Muscle layer of duodenum (tissue), 2 donors: ENCODE results near the gene CAMTA2.

Experiments
- H3K27ac ChIP-seq: one replicate; pipeline ENCODE4 v1.7.0; 2013; ENCODE audit warnings: mild to moderate bottlenecking, low read length
- H3K27me3 ChIP-seq: one replicate; pipeline ENCODE4 v1.7.0; 2013; ENCODE audit warnings: low read depth, mild to moderate bottlenecking, control low read depth, low read length
- H3K36me3 ChIP-seq, 2 donors: one replicate each; pipeline ENCODE4 v1.7.0; 2013; ENCODE audit warnings: low read length in 2 of 2, control low read depth in 1 of 2, mild to moderate bottlenecking in 1 of 2; ENCODE audit not compliant: insufficient read depth in 2 of 2, control insufficient read depth in 1 of 2
- H3K4me1 ChIP-seq, 2 donors: one replicate each; pipeline ENCODE4 v1.7.0; 2013; ENCODE audit warnings: low read length in 2 of 2, mild to moderate bottlenecking in 2 of 2, control low read depth in 1 of 2, moderate library complexity in 1 of 2; ENCODE audit not compliant: insufficient read depth in 2 of 2, control insufficient read depth in 1 of 2
- H3K4me3 ChIP-seq, 2 donors: one replicate each; pipeline ENCODE4 v1.7.0; 2013; ENCODE audit warnings: low read length in 2 of 2, low read depth in 1 of 2, mild to moderate bottlenecking in 1 of 2
- H3K9me3 ChIP-seq, 2 donors: one replicate each; pipeline ENCODE4 v1.7.0; 2013; ENCODE audit warnings: low read length in 2 of 2, control low read depth in 1 of 2, mild to moderate bottlenecking in 1 of 2; ENCODE audit not compliant: control insufficient read depth in 1 of 2
- donor health status: healthy.

The CAMTA2 gene

DNA sequence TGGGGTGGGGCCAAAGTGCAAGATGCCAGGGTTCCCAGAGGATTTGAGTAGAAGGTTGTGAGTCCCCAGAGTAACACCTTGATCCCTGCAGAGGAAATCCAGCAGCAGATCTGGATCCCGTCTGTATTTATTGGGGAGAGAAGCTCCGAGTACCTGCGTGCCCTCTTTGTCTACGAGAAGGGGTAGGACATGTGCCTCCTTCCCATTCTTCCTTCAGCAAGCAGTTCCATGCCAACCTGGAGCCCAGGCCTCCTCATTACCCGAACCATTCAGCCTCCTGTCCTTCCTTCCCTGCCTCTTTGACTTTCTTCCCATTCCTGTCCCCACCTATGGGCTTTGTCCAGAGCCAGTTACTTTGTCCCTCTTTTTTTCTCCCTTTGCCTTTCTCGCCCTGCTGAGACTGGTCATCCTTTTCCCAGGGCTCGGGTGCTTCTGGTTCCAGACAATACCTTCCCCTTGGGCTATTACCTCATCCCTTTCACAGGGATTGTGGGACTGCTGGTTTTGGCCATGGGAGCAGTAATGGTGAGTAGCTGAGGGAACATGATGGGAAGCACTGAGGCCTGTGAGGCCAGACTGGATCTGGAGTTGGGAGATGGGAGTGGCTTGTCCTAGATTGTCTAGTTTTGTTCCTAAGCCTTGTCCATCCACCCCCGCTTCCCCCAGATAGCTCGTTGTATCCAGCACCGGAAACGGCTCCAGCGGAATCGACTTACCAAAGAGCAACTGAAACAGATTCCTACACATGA, 44.5 kb downstream of the CAMTA2 start:
- H3K9me3 ChIP-seq = no peaks in the 10 kb centered on the region
- H3K4me3 ChIP-seq = no peak overlapping the region
- H3K4me1 ChIP-seq = peaks cover 37 to 79% of the 10 kb centered on the region in 2 donors
- H3K36me3 ChIP-seq = peaks cover 42 to 46% of the 10 kb centered on the region in 2 donors
- no peaks in the 10 kb centered on the region for H3K27me3 ChIP-seq
- H3K27ac ChIP-seq = no peak overlapping the region

DNA sequence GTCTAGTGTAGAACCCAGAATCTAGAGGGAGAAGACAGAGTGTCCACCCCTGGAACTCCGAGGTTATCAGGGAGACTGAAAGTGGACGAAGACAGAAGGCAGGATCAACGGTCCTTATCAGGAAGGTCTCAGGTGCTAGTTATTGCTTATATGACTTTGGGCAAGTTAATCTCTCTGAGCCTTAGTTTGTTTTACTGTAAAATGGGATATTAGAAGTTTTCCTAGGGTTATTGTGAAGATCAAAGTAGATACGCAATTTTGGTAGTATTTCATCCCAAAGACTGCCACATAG, 46.2 kb downstream of the CAMTA2 start:
- no peaks in the 10 kb centered on the region for H3K27me3 ChIP-seq
- H3K4me3 ChIP-seq = peak overlapping the region; percentile 70 to 97
- H3K4me1 ChIP-seq = peaks cover 35 to 77% of the 10 kb centered on the region in 2 donors
- peak overlapping the region; percentile 98 for H3K27ac ChIP-seq
- H3K9me3 ChIP-seq = no peaks in the 10 kb centered on the region
- H3K36me3 ChIP-seq = peaks cover 55 to 56% of the 10 kb centered on the region in 2 donors

DNA sequence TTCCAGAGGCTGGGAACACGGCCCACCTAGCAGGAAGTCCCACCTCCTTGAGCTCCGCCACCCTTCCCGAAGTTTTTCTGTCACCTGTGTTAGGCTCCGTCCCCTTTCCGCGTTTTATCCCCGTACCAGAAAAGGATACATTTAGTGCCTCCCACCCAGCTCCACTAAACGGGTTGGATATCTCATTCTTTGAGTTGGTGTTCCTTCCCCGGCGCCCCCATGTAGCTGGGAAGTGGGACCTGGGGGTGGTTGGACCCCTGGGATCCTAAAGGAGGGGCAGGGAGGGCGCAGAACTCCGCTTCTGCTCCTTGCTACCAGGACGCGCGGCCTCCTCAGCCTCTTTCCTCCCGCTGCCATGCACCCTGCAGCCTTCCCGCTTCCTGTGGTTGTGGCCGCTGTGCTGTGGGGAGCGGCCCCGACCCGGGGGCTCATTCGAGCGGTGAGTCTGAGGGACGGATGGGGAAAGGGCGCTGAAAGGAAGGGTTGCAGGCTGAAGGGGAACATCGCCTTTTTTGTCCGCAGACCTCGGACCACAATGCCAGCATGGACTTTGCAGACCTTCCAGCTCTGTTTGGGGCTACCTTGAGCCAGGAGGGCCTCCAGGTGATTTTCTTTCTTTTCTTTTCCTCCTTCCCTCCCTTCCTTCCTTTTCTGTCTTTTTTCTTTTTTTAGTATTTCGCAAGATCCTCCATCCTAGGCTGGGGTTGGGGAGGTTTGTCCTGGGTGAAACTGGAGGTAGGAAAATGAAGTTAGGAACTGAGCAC, 46.7 kb downstream of the CAMTA2 start:
- Histone ChIP-seq H3K9me3 (no peaks in the 10 kb centered on the region), H3K36me3 (peaks cover 52 to 58% of the 10 kb centered on the region in 2 donors), H3K27ac (peak overlapping the region; percentile 98), H3K4me1 (peaks cover 32 to 72% of the 10 kb centered on the region in 2 donors), H3K4me3 (peak overlapping the region; percentile 70 to 97), H3K27me3 (no peaks in the 10 kb centered on the region)

GRCh38 chr17:4939796-4940554, 47.5 kb downstream of the CAMTA2 start, which contains the start of the genes RNF167 and SLC25A11:
TSS of gene RNF167 (plus strand) at chr17:4940268. CDS start at chr17:4940910, 642 bp downstream.
TSS of gene SLC25A11 (minus strand) at chr17:4940046. CDS start at chr17:4939910, 136 bp downstream.
- peak within 1 kb of the TSS; percentile 70 to 97 for H3K4me3 ChIP-seq
- peaks cover 44 to 53% of the 10 kb centered on the region in 2 donors for H3K36me3 ChIP-seq
- H3K4me1 ChIP-seq = peaks cover 25 to 64% of the 10 kb centered on the region in 2 donors
- H3K27me3 ChIP-seq = no peaks in the 10 kb centered on the region
- H3K27ac ChIP-seq = peak within 1 kb of the TSS; percentile 98
- no peaks in the 10 kb centered on the region for H3K9me3 ChIP-seq

DNA sequence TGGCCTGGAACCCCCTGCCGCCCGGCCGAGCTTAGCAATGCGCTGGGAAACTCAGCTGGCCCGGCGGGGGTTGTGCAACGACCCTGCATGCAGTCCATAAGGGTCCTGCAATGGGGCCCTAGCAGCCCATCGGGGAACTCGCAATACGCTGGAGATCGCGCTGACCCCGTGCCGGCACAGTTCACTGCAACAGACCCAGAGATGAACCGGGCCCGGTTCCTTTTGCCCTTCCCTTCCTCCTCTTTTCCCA, 48.0 kb downstream of the CAMTA2 start:
- H3K4me3 ChIP-seq = peak overlapping the region; percentile 70 to 97
- no peaks in the 10 kb centered on the region for H3K27me3 ChIP-seq
- peak overlapping the region; percentile 98 for H3K27ac ChIP-seq
- H3K9me3 ChIP-seq = no peaks in the 10 kb centered on the region
- peaks cover 39 to 48% of the 10 kb centered on the region in 2 donors for H3K36me3 ChIP-seq
- peaks cover 20 to 62% of the 10 kb centered on the region in 2 donors for H3K4me1 ChIP-seq

- H3K9me3 ChIP-seq = no peaks in the 10 kb centered on the region
- no peaks in the 10 kb centered on the region for H3K27me3 ChIP-seq
- peak overlapping the region; percentile 70 to 97 for H3K4me3 ChIP-seq
- peaks cover 35 to 45% of the 10 kb centered on the region in 2 donors for H3K36me3 ChIP-seq
- peak overlapping the region; percentile 98 for H3K27ac ChIP-seq
- H3K4me1 ChIP-seq = peaks cover 16 to 62% of the 10 kb centered on the region in 2 donors
Observed at GRCh38 chr17:4938688-4939545, 48.6 kb downstream of the CAMTA2 start.

DNA sequence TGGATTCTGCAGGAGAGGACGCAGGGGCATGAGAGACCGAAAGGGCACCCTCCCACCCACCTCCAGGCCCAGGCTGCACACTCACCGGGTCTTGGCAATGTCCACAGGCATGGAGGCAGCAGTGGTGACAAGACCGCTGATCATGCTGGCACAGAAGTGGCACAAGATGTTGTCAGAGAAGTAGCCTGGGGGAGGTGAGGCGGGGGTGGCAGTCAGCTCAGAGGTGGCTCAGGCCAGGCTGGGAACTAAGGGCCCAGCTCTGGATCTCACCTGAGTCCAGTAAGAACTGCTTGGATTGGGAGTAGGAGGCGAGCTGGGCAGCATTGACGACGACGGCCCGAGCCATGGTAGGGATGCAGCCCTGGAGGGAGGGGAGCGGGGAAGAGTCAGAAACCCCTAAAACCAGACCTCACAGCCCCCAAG, 49.4 kb downstream of the CAMTA2 start:
- H3K36me3 ChIP-seq = peaks cover 29 to 38% of the 10 kb centered on the region in 2 donors
- no peak overlapping the region for H3K27ac ChIP-seq
- H3K4me3 ChIP-seq = peak overlapping the region in 1 of 2 donors; percentile 70
- H3K4me1 ChIP-seq = peaks cover 16 to 55% of the 10 kb centered on the region in 2 donors
- H3K9me3 ChIP-seq = no peaks in the 10 kb centered on the region
- H3K27me3 ChIP-seq = no peaks in the 10 kb centered on the region

GRCh38 chr17:4937553-4937952, 49.9 kb downstream of the CAMTA2 start:
- Histone ChIP-seq H3K4me3 (no peak overlapping the region), H3K27ac (no peak overlapping the region), H3K9me3 (no peaks in the 10 kb centered on the region), H3K27me3 (no peaks in the 10 kb centered on the region), H3K36me3 (peaks cover 24 to 32% of the 10 kb centered on the region in 2 donors), H3K4me1 (peaks cover 16 to 50% of the 10 kb centered on the region in 2 donors)

DNA sequence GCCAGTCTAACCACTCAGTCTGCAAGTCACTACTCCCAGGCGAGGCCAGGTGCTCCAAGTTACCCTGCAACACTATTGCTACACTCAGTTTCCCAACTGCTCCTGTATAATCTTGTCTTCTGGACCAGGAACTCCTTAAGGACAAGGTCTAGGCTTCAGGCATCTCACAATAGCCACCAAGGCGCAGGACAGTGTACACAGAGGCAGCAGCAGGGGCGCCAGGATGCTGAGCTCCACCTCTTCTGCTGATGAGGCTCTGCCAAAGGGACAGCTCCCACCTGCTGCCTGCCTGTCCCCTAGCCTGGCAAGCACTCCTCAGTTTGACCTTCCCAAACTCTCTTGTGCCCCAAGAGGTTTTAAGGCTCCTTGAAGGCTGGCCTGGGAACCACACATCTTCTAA, 51.0 kb downstream of the CAMTA2 start:
- H3K27ac ChIP-seq = no peak overlapping the region
- no peaks in the 10 kb centered on the region for H3K27me3 ChIP-seq
- peaks cover 16 to 27% of the 10 kb centered on the region in 2 donors for H3K36me3 ChIP-seq
- H3K9me3 ChIP-seq = no peaks in the 10 kb centered on the region
- H3K4me1 ChIP-seq = peaks cover 16 to 39% of the 10 kb centered on the region in 2 donors
- H3K4me3 ChIP-seq = no peak overlapping the region

GRCh38 chr17:4935650-4936049, 51.8 kb downstream of the CAMTA2 start:
- Histone ChIP-seq H3K27ac (no peak overlapping the region), H3K4me1 (peaks cover 11 to 31% of the 10 kb centered on the region in 2 donors), H3K9me3 (no peaks in the 10 kb centered on the region), H3K36me3 (peaks cover 16 to 27% of the 10 kb centered on the region in 2 donors), H3K27me3 (no peaks in the 10 kb centered on the region), H3K4me3 (no peak overlapping the region)
